ENCODE measurements around the gene ASIC2.

The ASIC2 gene

GRCh38 chr17:33202796-33203495 is 90.1 kb downstream of the ASIC2 start:
- DNase-seq = no peak

GRCh38 chr17:33202021-33202420 is 91.1 kb downstream of the ASIC2 start:
- no peak for DNase-seq

GRCh38 chr17:33201283-33201682 is 91.8 kb downstream of the ASIC2 start:
- DNase-seq = no peak

- DNase-seq = no peak
Observed at GRCh38 chr17:33200587-33200986, 92.5 kb downstream of the ASIC2 start.

GRCh38 chr17:33199571-33200510 is 93.3 kb downstream of the ASIC2 start:
- DNase-seq = peak; percentile 53

GRCh38 chr17:33198954-33199353 is 94.1 kb downstream of the ASIC2 start:
- DNase-seq = no peak

- DNase-seq = no peak
Observed at GRCh38 chr17:33197342-33197741, 95.8 kb downstream of the ASIC2 start.

GRCh38 chr17:33196883-33197282 is 96.2 kb downstream of the ASIC2 start:
- no peak for DNase-seq

- DNase-seq = no peak
Observed at GRCh38 chr17:33192951-33193911, 99.9 kb downstream of the ASIC2 start.

- DNase-seq = peak; percentile 16
Observed at GRCh38 chr17:33183487-33184026, 109.5 kb downstream of the ASIC2 start.

- no peak for DNase-seq
Observed at GRCh38 chr17:33179151-33179550, 113.9 kb downstream of the ASIC2 start.

GRCh38 chr17:33178681-33179080 is 114.4 kb downstream of the ASIC2 start:
- no peak for DNase-seq

- peak; percentile 10 for DNase-seq
Observed at GRCh38 chr17:33175562-33175961, 117.5 kb downstream of the ASIC2 start.

GRCh38 chr17:33171931-33172330 is 121.2 kb downstream of the ASIC2 start:
- DNase-seq = peak; percentile 13

- peak; percentile 70 for DNase-seq
Observed at GRCh38 chr17:33169580-33170285, 123.4 kb downstream of the ASIC2 start.

- no peak for DNase-seq
Observed at GRCh38 chr17:33167736-33168135, 125.4 kb downstream of the ASIC2 start.

GRCh38 chr17:33166472-33166871 is 126.6 kb downstream of the ASIC2 start:
- DNase-seq = no peak

- peak; percentile 72 for DNase-seq
Observed at GRCh38 chr17:33164169-33164881, 128.8 kb downstream of the ASIC2 start.

- no peak for DNase-seq
Observed at GRCh38 chr17:33163533-33164168, 129.4 kb downstream of the ASIC2 start.

- DNase-seq = no peak
Observed at GRCh38 chr17:33154869-33155455, 138.1 kb downstream of the ASIC2 start.

All from fibroblast of skin of abdomen (primary cell).